Erythroblast (primary cell): ENCODE results near the gene SIGLEC7.

Experiments used
- GATA1 ChIP-seq: IDR thresholded peaks from 2 replicates; pipeline ENCODE4 v1.6.1; 2011; ENCODE audit warnings: low read depth, mild to moderate bottlenecking, control low read depth, low read length, moderate library complexity
- POLR2A ChIP-seq: IDR thresholded peaks from 2 replicates; pipeline ENCODE4 v1.6.1; 2011; ENCODE audit warnings: mild to moderate bottlenecking, low read length

- TF ChIP-seq POLR2A (no peak), GATA1 (no peak)
Measured at GRCh38 chr19:51114087-51114729, 27.9 kb upstream of the SIGLEC7 start.
